Esophagus muscularis mucosa (tissue), 3 donors: ENCODE results near the gene CLIC3.

Source experiments
- POLR2A ChIP-seq: fragments of 450-650 bp; IDR thresholded peaks from one replicate; pipeline ENCODE4 v1.6.1; 2017; ENCODE audit warnings: antibody characterized with exemption, moderate library complexity, mild to moderate bottlenecking, low read depth
- TF ChIP-seq, protein P1 (sequence below), 3 experiments: fragments of 200-600 bp in 2 of 3; fragments of 450-650 bp in 1 of 3; sonication (generic) in 2 of 3; IDR thresholded peaks; one replicate each; pipeline ENCODE4 v1.5.1; 2017 to 2019; ENCODE audit warnings: antibody characterized with exemption in 3 of 3, mild to moderate bottlenecking in 2 of 3, moderate library complexity in 1 of 3

GRCh38 chr9:136958473-136958872 lies 37.9 kb downstream of the CLIC3 start:
- TF ChIP-seq, protein P1, sequence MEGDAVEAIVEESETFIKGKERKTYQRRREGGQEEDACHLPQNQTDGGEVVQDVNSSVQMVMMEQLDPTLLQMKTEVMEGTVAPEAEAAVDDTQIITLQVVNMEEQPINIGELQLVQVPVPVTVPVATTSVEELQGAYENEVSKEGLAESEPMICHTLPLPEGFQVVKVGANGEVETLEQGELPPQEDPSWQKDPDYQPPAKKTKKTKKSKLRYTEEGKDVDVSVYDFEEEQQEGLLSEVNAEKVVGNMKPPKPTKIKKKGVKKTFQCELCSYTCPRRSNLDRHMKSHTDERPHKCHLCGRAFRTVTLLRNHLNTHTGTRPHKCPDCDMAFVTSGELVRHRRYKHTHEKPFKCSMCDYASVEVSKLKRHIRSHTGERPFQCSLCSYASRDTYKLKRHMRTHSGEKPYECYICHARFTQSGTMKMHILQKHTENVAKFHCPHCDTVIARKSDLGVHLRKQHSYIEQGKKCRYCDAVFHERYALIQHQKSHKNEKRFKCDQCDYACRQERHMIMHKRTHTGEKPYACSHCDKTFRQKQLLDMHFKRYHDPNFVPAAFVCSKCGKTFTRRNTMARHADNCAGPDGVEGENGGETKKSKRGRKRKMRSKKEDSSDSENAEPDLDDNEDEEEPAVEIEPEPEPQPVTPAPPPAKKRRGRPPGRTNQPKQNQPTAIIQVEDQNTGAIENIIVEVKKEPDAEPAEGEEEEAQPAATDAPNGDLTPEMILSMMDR (IDR thresholded peaks at IDR 0.05) = no peak
- TF ChIP-seq POLR2A = no peak
